HG02885 (cell line): Measurements from ENCODE around the gene TCOF1.

Experiments used
- ATAC-seq: cut with Tn5 transposase; IDR thresholded peaks from one replicate; pipeline ENCODE4 v1.9.1; 2021; ENCODE audit warnings: mild to moderate bottlenecking; ENCODE audit not compliant: unreplicated experiment, poor library complexity

The TCOF1 gene, protein sequence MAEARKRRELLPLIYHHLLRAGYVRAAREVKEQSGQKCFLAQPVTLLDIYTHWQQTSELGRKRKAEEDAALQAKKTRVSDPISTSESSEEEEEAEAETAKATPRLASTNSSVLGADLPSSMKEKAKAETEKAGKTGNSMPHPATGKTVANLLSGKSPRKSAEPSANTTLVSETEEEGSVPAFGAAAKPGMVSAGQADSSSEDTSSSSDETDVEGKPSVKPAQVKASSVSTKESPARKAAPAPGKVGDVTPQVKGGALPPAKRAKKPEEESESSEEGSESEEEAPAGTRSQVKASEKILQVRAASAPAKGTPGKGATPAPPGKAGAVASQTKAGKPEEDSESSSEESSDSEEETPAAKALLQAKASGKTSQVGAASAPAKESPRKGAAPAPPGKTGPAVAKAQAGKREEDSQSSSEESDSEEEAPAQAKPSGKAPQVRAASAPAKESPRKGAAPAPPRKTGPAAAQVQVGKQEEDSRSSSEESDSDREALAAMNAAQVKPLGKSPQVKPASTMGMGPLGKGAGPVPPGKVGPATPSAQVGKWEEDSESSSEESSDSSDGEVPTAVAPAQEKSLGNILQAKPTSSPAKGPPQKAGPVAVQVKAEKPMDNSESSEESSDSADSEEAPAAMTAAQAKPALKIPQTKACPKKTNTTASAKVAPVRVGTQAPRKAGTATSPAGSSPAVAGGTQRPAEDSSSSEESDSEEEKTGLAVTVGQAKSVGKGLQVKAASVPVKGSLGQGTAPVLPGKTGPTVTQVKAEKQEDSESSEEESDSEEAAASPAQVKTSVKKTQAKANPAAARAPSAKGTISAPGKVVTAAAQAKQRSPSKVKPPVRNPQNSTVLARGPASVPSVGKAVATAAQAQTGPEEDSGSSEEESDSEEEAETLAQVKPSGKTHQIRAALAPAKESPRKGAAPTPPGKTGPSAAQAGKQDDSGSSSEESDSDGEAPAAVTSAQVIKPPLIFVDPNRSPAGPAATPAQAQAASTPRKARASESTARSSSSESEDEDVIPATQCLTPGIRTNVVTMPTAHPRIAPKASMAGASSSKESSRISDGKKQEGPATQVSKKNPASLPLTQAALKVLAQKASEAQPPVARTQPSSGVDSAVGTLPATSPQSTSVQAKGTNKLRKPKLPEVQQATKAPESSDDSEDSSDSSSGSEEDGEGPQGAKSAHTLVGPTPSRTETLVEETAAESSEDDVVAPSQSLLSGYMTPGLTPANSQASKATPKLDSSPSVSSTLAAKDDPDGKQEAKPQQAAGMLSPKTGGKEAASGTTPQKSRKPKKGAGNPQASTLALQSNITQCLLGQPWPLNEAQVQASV (N-terminal part only)

DNA sequence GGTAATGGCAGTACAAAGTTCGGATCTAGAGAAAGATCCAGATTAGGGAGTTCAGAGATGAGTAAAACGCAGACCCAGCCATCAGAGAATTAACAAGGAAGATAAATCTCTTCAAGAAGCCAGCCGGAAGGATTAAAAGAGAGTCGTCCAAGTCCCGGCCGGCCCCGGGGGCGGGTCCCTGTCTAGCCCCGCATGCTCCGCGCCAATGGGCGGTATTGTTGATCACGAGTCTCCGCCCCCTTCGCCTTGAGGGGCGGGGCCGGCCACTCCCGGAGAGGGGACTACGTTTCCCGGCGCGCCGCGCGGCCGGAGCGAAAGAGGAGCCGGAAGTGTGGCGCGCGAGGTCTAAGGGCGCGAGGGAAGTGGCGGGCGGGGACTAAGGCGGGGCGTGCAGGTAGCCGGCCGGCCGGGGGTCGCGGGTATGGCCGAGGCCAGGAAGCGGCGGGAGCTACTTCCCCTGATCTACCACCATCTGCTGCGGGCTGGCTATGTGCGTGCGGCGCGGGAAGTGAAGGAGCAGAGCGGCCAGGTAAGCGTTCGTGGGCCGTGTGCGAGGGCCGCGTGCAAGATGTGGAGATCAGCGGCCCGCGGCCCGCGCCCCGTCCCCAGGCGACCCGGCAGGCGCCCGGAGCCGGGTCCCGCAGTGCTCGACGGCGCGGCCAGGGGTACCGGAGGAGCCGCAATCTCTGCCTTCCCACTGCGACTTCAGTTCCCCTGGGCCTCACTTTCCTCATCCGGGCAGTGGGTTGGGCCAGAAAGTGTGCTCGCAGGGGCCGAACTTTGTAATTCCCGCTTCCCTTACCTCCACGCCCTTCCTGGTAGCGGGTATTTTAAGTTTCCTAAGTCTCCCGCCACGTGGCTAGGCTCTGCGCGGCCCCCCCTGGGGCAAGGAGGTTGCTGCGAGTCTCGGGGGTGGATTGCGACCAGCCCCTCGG lies at the start of gene TCOF1:
Gene TCOF1, plus strand, starts transcription at position 372 of the 935 bp plus-strand sequence. Its CDS starts 50 bp downstream, at position 422.
- peak; percentile 92 for ATAC-seq

GRCh38 chr5:150309101-150309885 lies 48.2 kb upstream of the TCOF1 start:
- ATAC-seq: no peak

DNA sequence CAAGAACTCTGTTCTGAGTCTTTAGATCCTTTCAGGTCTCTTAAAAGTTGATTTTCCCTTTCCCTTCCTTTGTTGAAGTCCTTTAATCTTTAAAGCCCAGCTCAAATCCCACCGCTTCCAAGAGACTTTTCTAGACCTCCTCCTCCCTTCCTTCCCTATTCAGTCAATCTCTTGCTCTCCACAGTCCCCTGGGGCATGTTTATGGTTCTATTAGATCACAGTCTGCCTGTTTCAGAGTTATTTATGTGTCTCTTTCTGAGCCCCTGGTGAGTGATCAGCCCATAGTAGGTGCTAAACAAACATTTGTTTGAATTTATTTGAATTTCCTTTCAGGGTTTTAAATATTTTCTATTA lies 47.6 kb upstream of the TCOF1 start:
- no peak for ATAC-seq

GRCh38 chr5:150310246-150310645 lies 47.3 kb upstream of the TCOF1 start:
- no peak for ATAC-seq

DNA sequence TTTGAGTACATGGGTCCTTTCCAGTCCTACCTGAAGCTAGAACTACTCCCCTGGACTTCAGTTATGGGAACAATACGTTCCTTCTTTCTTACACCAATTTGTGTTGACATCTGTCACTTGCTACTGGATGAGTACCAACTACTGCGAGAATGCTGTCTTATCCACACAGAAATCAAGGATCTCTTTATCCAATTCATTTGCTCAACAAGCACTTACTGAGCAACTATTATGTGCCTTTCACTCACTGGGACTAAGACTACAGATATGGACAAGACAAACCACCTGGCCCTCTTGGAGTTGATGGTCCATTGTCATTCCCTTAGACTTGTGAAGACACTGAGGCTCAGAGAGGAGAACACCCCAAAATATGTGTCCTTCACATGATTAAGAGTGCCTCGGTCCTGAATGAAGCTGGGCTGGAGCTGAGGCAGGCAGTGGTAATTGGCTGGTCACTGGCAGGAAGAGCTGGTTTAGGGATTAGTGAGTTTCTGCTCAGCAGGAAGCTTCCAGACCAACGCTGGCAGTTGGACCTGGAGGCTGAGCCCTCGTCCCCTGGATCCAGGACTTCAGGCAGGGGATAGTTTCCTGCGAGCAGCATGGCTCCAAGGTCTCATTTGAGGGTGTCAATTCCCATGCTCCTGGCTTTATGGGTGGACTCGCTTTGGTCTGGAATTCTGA lies 46.3 kb upstream of the TCOF1 start:
- ATAC-seq: no peak

DNA sequence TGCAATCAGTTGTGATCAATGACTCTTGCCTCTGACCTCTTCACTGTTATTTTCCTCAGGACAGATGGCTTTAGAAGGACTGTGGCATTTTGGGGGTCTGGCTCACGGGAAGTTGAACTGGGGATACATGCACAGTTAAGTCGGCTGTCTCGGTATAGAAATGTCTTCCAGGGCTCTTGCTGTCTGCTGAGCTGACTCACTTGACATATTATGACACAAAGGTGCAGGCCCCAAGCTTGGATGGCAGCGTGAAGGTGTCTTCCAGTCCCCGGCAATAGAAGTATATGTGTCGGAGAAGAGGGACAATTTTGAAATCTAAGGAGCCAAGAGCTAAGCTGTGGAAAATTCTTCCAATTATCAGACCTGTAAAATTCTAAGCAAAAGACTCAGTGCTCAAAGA lies 45.0 kb upstream of the TCOF1 start:
- ATAC-seq: no peak

DNA sequence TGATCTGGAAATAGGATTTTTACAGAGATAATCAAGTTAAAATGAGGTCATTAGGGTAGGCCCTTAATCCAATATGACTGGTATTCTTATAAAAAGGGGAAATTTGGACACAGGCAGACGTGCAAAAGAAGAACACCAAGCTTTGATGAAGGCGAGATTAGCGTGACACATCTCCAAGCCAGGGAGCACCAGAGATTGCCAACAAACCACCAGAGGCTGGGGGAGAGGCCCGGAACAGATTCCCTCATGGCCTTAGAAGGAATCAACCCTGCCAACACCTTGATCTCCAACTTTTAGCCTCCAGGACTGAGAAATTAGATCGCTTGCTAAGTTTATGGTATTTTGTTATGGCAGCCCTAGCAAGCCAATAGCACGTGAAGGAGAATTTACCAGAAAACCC lies 44.0 kb upstream of the TCOF1 start:
- no peak for ATAC-seq

GRCh38 chr5:150313921-150314716 lies 43.4 kb upstream of the TCOF1 start:
- ATAC-seq: no peak

- ATAC-seq: no peak
These were observed 42.3 kb upstream of the TCOF1 start for GRCh38 chr5:150315245-150315644.

GRCh38 chr5:150316320-150316719 lies 41.2 kb upstream of the TCOF1 start:
- ATAC-seq: no peak

GRCh38 chr5:150317048-150318003 lies 40.2 kb upstream of the TCOF1 start:
- ATAC-seq: no peak

- ATAC-seq: no peak
These were observed 38.6 kb upstream of the TCOF1 start for GRCh38 chr5:150318613-150319483.

- ATAC-seq: no peak
These were observed 38.1 kb upstream of the TCOF1 start for GRCh38 chr5:150319484-150319790.

DNA sequence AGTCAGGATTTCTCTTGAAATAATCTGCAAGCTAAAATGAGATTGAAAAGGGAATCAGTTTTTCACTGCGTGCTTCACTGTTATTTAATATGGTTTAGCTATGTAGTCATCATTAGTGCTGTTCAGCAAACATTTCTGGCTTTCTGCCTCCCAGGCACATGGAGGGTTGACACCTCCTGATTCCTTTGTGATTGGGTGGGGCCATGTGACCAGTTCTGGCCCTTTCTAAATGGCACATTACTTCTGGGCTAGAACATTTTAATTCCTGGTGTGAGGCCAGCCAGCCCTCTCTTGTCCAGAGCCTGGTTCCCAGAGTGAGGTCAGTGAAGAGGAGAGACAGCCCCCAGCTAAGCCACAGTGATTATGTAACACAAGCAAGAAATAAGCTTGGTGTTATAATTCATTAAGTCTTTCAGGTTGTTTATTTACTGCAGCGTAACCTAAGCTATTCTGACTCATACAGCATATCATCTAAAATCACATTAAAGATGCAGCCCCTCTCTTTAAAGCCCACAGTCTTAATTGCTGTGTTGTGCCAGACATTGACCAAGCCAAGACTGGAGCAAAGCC lies 37.4 kb upstream of the TCOF1 start:
- ATAC-seq: no peak

DNA sequence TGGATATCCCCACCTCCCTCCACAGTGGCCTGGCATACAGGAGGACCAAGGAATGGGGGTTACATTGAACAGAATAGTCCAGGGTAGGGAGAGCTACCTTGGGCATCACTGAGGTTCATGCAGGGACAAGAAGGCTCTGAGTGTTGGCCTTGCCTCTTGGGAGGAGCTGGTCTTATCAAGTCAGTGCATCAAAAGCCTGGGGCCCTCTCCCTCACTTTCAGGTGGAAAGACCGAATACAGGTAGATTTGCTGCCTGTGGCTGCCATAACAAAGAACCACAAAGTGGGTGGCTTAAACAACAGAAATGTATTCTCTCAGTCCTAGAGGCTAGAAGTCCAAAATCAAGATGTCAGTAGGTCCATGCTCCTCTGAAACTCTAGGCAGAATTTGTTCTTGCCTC lies 36.3 kb upstream of the TCOF1 start:
- ATAC-seq: no peak
